Thoracic aorta (tissue), 2 donors: Measurements from ENCODE around the gene PAEP. TPM values are rescaled to one million over a fixed set of nuclear protein-coding genes. Genes with fewer than 3 reads are reported as not detected.

ENCODE experiments used
- ATAC-seq: fragments of 150-250 bp; one replicate; pipeline ENCODE4 v1.8.0; 2017; ENCODE audit warnings: low read depth; ENCODE audit not compliant: insufficient number of reproducible peaks, low FRiP score
- DNase-seq: peaks from one replicate; pipeline ENCODE4 v3.0.0-alpha.2; 2020; ENCODE audit warnings: low spot score
- H3K27ac ChIP-seq, 2 donors: fragments of 200-600 bp; sonication (generic); 1 replicate in 1 of 2; 2 replicates in 1 of 2; pipeline ENCODE4 v1.5.1; 2016; ENCODE audit warnings: mild to moderate bottlenecking in 2 of 2, moderate library complexity in 2 of 2
- H3K27me3 ChIP-seq: fragments of 200-600 bp; sonication (generic); replicated peaks from 2 replicates; pipeline ENCODE4 v1.6.0; 2016; ENCODE audit warnings: mild to moderate bottlenecking; ENCODE audit not compliant: insufficient read depth
- H3K36me3 ChIP-seq: fragments of 200-600 bp; sonication (generic); one replicate; pipeline ENCODE4 v1.5.1; 2016
- H3K4me1 ChIP-seq, 2 donors: fragments of 200-600 bp; sonication (generic); 1 replicate in 1 of 2; 2 replicates in 1 of 2; pipeline versions ENCODE4 v1.5.1 to v1.6.0; 2016; ENCODE audit warnings: low read depth in 2 of 2, mild to moderate bottlenecking in 1 of 2; ENCODE audit not compliant: control insufficient read depth in 1 of 2
- H3K4me3 ChIP-seq: fragments of 200-600 bp; sonication (generic); 2 replicates; pipeline ENCODE4 v1.5.1; 2016; ENCODE audit warnings: mild to moderate bottlenecking
- H3K9me3 ChIP-seq: fragments of 200-600 bp; sonication (generic); 2 replicates; pipeline ENCODE4 v1.5.1; 2016
- total RNA-seq, 2 donors: library from RNA; depleted of rRNA; stranded (reverse); fragments of >200 nt; gene quantifications; one replicate each; pipeline versions ENCODE4 v1.1.0 to v1.2.3, GENCODE V29; 2016
- TF ChIP-seq, protein P1 (sequence below): fragments of 200-600 bp; sonication (generic); IDR thresholded peaks from one replicate; pipeline ENCODE4 v1.5.1; 2019; ENCODE audit warnings: antibody characterized with exemption

Gene PAEP
- total RNA-seq, 2 donors from 2014 or later: not detected

DNA sequence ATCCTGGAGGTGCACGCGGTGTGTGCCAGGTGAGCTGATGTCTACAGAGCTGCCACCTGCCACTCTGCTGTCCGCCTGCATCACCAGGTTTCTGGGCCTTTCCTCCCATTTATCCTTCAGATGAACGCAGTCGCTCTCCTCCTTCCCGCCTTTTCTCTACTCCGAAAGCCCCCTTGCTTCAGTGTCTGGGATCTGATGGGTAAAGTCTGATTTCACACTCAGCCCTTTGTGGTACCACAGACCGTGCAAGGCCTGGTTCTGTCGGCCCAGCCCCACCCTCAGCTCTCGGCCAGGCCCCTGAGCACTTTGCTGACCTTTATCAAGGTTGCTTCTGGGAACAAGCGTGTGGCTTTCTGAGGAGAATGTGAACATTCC lies 45.3 kb downstream of the PAEP start:
- ATAC-seq (no peak), DNase-seq (no peak)

DNA sequence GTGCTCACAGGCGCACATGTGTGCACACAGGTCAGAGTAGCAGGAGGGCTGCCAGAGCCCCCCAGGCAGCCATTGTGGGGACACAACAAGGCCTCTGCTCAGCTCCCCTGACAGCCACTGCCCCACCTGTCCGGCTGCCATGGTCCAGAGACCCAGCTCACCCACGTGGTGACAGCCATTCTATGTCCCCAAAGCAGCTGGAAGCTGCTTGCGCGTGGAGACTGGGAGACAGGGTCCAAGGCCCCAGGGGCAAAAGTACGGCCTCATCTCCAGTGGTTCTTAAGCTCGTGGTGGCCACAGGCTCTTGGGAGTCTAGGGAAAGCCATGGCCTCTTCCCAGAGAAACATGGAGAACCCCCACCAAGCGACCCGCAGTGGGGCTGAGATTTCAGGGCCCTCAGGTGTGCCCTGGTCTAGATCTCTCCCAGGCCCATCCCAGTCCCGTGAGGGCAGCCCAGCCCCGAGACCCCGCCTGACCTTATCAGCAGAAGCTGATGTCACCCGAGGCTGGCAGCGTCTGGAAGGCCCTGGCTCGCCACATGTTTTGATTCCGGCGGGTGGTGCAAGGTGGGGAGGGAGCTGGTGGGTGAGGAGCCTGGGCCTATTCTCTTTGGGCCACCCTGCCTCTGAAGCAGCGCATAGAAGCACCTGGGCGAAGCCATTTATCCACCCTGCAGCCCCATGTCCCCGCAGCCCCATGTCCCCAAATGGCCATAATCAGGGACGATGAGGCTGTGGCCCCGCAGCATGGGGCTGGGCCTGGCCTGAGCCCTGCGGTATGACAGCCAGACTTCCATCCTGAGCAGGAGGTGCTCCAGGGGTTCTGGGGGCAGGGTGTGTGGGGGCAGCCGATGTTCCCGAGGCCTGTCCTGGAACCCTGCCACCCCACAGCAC lies 46.1 kb downstream of the PAEP start:
- TF ChIP-seq, protein P1, sequence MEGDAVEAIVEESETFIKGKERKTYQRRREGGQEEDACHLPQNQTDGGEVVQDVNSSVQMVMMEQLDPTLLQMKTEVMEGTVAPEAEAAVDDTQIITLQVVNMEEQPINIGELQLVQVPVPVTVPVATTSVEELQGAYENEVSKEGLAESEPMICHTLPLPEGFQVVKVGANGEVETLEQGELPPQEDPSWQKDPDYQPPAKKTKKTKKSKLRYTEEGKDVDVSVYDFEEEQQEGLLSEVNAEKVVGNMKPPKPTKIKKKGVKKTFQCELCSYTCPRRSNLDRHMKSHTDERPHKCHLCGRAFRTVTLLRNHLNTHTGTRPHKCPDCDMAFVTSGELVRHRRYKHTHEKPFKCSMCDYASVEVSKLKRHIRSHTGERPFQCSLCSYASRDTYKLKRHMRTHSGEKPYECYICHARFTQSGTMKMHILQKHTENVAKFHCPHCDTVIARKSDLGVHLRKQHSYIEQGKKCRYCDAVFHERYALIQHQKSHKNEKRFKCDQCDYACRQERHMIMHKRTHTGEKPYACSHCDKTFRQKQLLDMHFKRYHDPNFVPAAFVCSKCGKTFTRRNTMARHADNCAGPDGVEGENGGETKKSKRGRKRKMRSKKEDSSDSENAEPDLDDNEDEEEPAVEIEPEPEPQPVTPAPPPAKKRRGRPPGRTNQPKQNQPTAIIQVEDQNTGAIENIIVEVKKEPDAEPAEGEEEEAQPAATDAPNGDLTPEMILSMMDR: no peak
- Histone ChIP-seq H3K4me3 (no peak overlapping the region), H3K9me3 (no peaks in the 10 kb centered on the region), H3K27ac (no peak overlapping the region), H3K4me1 (no peaks in the 10 kb centered on the region), H3K36me3 (no peaks in the 10 kb centered on the region), H3K27me3 (no peaks in the 10 kb centered on the region)
- DNase-seq (no peak), ATAC-seq (no peak)

More for the DNA sequence above, 45.3 kb downstream of the PAEP start:
- no peak overlapping the region for H3K4me3 ChIP-seq
- H3K27ac ChIP-seq: no peak overlapping the region
- TF ChIP-seq, protein P1: no peak
- no peaks in the 10 kb centered on the region for H3K36me3 ChIP-seq
- no peaks in the 10 kb centered on the region for H3K4me1 ChIP-seq
- no peaks in the 10 kb centered on the region for H3K27me3 ChIP-seq
- H3K9me3 ChIP-seq: no peaks in the 10 kb centered on the region

DNA sequence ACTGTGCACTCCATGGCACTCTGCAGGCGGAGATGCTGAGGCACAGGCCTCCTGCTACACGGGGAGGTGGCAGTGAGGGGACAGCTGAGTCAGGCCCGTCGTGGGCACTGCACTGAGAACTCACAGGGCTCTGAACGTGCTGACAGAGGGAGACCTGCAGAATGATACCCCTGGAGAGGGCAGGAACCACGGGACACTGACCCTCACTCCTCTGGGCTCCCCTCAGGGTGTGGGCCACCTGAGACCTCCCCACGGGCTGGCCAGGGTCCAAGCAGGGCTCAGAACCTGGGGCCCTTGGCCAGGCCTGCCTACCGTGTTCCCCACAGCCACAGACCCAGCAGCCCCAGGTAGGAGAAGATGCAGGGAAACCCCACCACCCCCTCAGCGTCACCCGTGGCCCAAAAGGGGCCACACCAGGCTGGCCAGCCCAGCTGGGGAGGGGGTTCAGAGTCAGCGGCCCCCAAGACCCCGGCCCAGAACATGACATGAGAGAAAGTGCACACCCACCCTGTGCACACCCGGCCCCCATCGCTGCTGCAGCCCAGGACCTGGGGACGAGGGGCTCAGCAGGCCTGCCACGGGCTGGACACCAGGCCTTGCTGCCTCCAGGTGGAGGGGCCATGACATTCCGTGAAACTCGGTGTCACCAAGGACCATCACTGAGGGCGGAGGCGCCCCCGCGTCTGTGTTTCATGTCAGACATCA lies 46.9 kb downstream of the PAEP start:
- no peaks in the 10 kb centered on the region for H3K27me3 ChIP-seq
- H3K4me3 ChIP-seq: no peak overlapping the region
- no peaks in the 10 kb centered on the region for H3K9me3 ChIP-seq
- no peak overlapping the region for H3K27ac ChIP-seq
- no peaks in the 10 kb centered on the region for H3K4me1 ChIP-seq
- no peak for DNase-seq
- TF ChIP-seq, protein P1: no peak
- no peaks in the 10 kb centered on the region for H3K36me3 ChIP-seq
- no peak for ATAC-seq

DNA sequence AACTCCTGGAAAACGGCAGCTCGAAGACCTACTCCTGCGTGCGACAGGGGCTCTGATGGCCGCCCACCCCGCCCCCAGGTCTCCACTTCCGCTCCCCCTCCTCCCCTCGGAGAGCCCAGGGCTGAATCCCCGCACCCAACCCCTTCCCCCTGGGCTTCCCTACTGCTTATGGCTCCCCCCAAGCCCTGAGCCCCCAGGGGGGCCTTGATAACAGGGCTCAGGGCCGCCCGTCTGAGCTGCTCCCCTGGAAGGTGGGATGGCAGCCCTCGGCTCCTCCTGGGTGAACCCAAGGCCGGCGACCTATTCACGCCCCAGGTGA lies 47.4 kb downstream of the PAEP start:
- TF ChIP-seq, protein P1: no peak
- no peak overlapping the region for H3K4me3 ChIP-seq
- no peaks in the 10 kb centered on the region for H3K36me3 ChIP-seq
- no peaks in the 10 kb centered on the region for H3K9me3 ChIP-seq
- ATAC-seq (no peak), DNase-seq (no peak)
- no peak overlapping the region for H3K27ac ChIP-seq
- H3K4me1 ChIP-seq: no peaks in the 10 kb centered on the region
- H3K27me3 ChIP-seq: no peaks in the 10 kb centered on the region

DNA sequence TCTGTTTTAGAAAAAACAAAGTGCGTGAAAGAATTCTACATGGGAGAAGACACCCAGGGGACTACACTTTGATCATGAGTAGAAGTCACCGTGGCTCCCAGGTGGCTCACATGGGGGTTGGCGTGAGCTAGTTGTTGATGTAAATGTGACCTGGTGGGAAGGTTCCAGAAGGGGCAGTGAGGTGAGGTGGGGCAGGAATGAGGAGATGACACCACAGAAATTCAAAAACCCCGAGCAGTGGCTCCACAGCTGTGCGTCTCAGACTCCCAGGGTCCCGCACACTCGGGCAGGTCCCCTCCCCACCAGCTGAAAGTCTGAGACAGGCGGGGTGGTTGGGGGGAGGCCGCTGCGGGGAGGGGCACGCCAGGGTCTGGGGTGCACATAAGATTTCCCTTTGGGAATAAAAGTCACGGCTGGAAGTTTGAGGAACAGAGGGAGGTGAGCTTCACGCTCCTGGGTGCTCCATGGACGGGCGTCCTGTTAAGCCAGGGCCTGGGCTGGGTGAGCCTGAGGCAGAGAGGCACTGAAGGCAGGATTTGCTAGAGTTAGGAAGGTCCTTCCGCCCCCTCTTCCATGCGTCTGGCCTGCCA lies 47.9 kb downstream of the PAEP start:
- DNase-seq (no peak), ATAC-seq (no peak)
- Histone ChIP-seq H3K27ac (no peak overlapping the region), H3K9me3 (no peaks in the 10 kb centered on the region), H3K4me3 (no peak overlapping the region), H3K4me1 (no peaks in the 10 kb centered on the region), H3K27me3 (no peaks in the 10 kb centered on the region), H3K36me3 (no peaks in the 10 kb centered on the region)
- TF ChIP-seq, protein P1: no peak
